HL-60/S4 treated with phorbol 12-myristate 13-acetate at 8.2 ng/mL for 4 days and 3 days (cell line): ENCODE results near the gene MIF.

Experiments
- in situ Hi-C: fragments of 300-500 bp; cut with MboI; formaldehyde crosslinking; loops from 2 replicates; pipeline ENCODE4 v1.15.0; 2022; ENCODE audit warnings: low sequenced_read_pairs

The MIF gene

DNA sequence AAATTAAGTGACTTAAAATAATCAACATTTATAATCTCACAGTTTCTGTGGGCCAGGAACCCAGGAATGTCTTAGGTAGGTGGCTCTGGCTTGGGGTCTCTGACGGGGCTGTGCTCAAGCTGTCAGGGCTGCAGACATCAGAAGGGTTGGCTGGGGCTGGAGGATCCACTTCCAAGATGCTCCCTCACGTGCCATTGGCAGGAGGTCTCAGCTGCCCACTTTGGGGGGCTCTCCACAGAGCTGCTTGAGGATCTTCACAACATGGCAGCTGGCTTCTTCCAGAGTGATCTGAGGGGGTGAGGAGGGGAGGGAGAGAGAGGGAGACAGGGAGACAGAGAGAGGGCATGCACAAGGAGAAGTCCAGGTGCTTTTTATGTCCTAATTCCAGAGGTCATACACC is 18.4 kb upstream of the MIF start:
- in situ Hi-C loops, result no loop called here

DNA sequence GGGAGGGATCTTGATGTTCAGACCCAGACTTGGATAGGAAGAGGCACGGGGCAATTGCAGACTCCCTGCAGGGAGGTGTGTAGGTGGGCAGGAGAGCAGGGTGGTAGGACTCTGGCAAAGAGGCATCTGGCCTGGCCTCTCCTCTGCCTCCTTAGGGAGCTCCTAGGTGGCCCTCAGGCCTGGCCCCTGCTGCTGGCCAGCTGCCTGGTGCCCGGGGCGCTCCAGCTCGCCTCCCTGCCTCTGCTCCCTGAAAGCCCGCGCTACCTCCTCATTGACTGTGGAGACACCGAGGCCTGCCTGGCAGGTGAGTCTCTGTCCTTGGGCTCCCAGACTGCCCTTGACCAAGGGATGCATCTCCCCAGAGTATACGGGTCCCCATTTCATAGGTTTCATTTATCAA is 16.6 kb upstream of the MIF start:
- in situ Hi-C loops, result no loop called here

DNA sequence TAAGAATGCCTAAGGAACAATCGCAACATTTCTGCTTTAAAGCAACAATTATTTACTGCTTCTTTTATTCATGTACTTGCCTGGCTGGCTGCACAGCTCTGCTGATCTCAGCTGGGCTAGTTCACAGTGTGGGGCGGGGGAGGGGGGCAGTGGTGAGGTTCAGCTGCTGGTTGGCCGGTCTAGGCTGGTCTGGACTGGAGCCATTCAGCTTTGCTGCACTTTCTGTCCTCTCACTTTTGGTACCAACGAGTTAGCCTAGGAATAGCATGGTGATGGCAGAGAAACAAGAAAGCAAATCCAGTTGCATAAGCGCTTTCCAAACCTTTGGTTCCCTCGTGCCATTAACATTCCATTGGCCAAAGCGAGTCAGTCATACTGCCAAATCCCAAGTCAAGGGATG is 16.0 kb upstream of the MIF start:
- in situ Hi-C loops, result no loop called here

DNA sequence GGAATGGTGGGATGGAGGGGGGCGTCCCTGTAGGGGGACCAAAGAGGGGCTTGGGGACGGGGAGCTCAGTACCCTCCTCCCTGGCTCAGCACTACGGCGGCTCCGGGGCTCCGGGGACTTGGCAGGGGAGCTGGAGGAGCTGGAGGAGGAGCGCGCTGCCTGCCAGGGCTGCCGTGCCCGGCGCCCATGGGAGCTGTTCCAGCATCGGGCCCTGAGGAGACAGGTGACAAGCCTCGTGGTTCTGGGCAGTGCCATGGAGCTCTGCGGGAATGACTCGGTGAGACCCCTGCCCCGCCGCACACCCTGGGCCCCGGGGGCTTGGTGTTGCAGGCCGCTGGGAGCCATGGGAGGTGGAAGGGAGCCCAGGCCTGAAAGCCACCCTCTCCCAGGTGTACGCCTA is 11.8 kb upstream of the MIF start:
- in situ Hi-C loops, result no loop called here

DNA sequence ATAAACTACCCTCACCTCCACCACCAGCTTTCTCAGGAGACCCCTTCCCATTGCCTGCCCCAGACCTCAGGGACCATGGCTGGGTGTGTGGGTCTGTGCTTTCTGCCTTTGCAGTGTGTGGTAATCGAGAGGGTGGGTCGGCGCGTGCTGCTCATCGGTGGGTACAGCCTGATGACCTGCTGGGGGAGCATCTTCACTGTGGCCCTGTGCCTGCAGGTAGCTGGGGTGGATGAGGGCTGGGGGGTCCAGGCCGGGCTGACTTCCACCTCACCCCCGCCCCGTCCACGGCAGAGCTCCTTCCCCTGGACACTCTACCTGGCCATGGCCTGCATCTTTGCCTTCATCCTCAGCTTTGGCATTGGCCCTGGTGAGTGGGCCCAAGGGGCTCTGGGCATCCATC is 10.5 kb upstream of the MIF start:
- in situ Hi-C loops, result no loop called here

DNA sequence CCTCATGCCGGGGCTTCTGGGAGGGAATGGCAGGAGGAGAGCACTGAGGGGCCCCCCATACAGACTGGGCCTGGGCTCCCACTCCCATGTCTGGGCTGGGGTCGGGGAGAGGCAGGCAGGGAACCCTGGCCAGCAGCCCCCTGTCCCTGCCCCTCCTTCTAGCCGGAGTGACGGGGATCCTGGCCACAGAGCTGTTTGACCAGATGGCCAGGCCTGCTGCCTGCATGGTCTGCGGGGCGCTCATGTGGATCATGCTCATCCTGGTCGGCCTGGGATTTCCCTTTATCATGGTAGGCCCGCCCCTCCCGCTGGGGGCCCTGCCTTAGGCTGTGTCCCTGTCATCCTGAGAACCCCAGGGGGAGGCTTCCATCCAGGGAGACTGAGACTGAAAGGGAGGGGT is 10.0 kb upstream of the MIF start:
- in situ Hi-C loops, result no loop called here

DNA sequence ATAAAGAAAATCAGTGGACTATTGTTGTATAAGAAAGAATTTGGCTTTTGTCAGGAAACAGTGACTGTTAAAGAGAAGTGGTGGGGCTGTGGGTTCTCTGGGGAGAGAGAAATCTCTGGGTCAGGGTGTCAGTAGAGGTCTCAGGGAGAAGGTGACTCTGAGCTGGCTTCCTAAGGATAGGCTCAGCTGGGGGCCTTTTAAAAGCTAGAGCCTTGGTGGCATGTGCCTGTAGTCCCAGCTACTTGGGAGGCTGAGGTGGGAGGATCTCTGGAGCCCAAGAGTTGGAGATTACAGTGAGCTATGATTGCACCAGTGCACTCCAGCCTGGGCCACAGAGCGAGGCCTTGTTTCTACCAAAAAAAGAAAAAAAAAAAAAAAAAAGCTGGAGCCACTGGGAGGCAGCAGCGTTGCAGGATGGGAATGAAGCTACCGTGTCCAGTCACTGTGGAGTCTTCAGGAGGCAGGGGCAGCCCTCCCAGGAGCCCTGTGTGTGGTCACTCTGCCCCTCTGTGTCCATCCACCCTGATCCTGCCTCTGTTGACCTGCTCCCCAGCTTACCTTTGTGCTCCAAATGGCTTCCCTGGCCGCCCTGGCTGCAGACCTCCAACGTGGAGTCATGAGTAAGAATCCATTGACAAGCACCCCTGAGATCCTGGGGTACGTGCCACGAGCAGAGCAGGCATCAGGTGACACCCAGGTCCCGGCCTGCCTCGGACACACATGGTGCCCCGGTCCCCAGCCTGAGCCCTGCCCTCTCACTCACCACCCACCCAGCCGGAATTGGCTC is 5.4 kb upstream of the MIF start:
- in situ Hi-C loops, result no loop called here

DNA sequence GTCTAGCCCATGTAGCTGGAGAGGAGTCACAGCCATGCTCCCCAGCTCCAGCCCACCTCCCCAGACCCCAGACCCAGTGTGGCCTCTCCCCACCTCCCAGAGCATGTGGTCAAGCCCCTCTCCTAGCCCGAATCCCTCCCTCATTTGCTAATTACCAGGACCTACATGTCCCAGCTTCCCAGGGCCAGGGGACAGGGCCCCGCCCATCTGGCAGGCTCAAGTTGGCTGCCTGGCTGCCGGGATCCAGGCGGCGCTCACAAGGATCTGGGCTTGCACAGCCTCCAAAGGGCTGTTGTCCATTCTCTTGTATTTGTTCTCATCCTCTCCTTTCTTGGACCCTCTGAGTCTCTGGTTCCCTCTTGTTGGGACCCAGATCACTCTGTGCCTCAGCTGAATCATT is 4.6 kb upstream of the MIF start:
- in situ Hi-C loops, result no loop called here

DNA sequence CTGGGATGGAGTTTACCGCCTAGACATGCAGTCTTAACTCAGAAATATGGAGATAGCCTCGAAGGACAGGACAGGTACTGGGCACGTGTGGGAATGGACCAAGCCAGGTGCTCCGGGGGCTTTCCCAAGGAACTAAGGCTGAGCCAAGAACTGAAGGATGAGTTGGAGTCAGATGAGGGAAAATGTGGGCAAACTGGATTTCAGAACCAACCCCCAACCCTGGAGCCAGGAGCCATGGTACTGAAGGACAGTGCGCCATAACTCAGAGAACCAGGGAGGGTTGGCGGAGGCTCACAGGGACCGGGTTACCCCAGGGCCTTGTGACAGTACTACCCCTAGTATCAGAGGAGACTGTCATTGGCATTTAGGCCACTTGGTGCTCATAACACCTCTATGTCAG is 2.5 kb upstream of the MIF start:
- in situ Hi-C loops, result no loop called here

DNA sequence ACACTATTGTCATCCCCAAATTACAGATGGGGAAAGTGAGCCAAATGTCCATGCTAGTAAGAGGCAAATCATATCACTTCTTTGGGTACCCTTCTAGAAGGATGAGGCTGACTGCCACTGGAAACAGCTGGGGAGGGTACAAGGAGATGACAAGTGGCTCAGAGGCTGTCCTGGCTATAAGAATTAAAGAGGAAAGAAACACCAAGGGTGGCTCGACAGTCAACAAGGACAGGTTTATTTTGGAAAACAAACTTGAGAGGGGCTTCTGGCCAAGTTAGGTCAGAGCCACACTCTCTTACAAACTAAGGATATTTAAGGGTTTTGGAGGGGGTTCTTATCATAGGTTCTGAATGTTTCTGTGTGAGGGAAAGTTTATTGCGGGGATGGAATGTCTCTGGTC is 2.1 kb upstream of the MIF start:
- in situ Hi-C loops, result no loop called here

DNA sequence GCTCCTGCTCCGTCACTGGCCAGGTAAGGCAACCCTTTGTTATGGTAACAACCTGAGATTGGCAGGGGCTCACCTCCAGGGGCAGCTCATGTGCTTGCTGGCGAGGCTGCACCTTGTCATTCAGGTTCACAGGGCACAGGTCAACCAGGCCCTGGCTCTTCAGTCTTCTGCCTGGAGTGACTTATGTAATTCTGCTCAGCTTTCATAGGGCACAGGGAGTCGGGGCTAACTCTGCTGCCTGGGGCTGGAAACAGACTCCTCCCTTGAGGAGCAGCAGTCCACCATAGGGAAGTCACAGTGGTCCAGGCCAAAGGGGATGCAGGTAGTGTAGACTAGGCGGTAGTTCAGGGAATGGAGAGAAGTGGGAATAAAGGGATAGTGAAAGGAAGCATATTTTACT is 1.5 kb upstream of the MIF start:
- in situ Hi-C loops, result no loop called here

DNA sequence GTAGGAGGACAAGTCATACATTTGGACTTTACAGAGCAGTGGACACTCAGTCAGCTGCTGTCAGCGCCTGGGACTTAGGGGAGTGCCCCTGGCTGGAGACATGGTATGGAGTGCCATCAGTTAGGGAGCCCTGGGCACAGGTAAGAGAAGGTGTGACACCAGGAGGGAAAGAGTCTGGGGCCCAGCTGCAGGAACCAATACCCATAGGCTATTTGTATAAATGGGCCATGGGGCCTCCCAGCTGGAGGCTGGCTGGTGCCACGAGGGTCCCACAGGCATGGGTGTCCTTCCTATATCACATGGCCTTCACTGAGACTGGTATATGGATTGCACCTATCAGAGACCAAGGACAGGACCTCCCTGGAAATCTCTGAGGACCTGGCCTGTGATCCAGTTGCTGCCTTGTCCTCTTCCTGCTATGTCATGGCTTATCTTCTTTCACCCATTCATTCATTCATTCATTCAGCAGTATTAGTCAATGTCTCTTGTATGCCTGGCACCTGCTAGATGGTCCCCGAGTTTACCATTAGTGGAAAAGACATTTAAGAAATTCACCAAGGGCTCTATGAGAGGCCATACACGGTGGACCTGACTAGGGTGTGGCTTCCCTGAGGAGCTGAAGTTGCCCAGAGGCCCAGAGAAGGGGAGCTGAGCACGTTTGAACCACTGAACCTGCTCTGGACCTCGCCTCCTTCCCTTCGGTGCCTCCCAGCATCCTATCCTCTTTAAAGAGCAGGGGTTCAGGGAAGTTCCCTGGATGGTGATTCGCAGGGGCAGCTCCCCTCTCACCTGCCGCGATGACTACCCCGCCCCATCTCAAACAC is 850 bp upstream of the MIF start:
- in situ Hi-C loops, result no loop called here

DNA sequence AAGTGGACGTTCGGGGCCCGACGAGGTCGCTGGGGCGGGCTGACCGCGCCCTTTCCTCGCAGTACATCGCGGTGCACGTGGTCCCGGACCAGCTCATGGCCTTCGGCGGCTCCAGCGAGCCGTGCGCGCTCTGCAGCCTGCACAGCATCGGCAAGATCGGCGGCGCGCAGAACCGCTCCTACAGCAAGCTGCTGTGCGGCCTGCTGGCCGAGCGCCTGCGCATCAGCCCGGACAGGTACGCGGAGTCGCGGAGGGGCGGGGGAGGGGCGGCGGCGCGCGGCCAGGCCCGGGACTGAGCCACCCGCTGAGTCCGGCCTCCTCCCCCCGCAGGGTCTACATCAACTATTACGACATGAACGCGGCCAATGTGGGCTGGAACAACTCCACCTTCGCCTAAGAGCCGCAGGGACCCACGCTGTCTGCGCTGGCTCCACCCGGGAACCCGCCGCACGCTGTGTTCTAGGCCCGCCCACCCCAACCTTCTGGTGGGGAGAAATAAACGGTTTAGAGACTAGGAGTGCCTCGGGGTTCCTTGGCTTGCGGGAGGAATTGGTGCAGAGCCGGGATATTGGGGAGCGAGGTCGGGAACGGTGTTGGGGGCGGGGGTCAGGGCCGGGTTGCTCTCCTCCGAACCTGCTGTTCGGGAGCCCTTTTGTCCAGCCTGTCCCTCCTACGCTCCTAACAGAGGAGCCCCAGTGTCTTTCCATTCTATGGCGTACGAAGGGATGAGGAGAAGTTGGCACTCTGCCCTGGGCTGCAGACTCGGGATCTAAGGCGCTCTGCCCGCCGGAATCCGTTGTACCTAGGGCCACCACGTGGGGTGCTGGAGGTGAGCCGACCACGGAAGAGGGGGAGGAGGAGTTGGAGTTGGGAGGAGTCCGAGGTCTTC is 771 bp downstream of the MIF start:
- in situ Hi-C loops, result no loop called here

DNA sequence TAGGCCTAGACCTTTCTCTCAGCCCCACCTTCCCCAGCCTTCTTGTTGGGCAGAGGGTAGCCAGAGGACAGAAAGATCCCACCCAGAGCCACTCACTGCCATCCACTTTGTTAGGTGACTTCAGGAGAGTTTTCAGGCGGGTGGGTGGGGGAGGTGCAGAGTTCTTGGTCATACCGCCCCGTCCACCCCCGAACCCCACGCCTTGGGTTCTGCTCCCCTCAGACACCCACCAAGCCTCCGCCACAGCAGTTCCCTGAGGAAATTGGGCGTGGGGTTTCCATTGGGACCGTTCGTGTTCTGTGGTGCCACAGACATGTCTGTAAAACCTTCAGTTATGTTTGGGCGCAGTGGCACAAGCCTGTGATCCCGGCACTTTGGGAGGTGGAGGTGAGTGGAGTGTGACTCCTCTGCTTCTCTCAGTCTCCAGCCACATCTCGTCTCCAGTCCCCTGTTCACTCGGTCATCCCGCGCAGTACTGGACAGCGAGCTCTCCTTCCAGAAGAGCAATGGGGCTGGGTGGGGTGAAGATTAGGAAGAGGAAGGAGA is 1.5 kb downstream of the MIF start:
- in situ Hi-C loops, result no loop called here

DNA sequence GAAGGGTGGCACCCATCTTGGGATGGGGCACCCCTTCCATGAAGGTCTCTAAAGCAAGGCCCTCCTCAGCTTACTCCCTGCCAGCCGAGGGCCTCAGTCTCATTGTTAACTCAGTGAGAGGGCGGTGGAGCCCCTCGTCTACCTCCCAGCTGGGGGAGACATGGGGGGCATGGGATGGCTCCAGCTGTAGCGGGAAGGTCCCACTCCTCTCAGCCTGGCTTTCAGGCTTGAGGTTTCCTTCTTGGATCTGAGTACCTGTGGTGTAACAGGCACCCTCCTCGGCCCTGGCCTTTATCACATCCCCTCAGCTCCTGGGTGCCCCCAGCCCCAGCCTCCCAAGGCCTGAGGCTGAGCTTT is 2.0 kb downstream of the MIF start:
- in situ Hi-C loops, result no loop called here

DNA sequence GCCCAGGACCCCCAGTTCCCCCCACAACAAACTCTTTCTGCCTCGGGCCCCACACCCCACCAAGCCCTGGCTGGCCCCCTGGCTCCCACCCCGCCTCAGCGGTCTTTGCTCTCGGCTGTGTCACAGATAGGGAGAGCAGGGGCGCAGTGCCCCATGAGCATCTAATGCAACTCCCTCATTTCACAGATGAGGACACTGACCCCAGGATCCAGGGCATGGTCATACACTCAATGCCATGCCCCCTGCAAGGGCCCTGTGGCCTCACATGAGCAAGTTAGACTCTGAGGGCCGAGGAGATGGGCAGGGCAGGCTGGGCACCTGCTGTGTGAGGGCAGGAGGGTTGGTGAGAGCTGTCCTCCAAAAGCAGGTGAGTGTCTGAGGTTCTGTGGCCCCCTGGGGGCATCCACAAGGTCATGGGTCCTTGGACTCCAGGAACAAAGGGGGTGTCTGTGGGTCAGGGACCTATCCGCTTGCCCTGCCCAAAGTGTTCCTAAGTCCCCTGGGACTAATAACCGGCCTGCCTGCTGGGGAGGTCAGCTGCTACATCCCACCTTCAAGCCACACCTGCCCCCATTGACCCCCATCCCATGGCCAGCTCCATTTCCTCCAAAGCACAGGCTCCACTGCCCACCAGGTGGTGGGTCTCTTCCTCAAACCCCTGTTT is 2.5 kb downstream of the MIF start:
- in situ Hi-C loops, result no loop called here

DNA sequence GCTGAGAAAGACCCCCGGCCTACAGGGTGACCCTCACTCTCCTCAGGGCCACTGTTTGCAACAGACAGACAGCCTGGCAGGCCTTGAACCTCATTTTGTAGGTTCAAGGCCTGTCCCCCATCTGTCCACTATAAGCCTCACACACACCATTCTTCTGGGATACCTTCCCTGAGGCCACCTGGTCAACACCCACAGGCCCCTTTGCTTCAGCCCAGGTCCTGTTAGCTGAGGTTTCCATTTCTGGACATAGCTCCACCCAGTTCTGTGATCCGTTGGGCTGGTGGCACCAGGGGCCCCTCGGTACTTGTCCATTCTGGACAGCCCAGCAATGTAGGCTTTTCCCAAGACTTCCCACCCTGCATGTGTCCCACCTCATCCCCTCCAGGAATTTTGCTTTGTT is 3.1 kb downstream of the MIF start:
- in situ Hi-C loops, result no loop called here

DNA sequence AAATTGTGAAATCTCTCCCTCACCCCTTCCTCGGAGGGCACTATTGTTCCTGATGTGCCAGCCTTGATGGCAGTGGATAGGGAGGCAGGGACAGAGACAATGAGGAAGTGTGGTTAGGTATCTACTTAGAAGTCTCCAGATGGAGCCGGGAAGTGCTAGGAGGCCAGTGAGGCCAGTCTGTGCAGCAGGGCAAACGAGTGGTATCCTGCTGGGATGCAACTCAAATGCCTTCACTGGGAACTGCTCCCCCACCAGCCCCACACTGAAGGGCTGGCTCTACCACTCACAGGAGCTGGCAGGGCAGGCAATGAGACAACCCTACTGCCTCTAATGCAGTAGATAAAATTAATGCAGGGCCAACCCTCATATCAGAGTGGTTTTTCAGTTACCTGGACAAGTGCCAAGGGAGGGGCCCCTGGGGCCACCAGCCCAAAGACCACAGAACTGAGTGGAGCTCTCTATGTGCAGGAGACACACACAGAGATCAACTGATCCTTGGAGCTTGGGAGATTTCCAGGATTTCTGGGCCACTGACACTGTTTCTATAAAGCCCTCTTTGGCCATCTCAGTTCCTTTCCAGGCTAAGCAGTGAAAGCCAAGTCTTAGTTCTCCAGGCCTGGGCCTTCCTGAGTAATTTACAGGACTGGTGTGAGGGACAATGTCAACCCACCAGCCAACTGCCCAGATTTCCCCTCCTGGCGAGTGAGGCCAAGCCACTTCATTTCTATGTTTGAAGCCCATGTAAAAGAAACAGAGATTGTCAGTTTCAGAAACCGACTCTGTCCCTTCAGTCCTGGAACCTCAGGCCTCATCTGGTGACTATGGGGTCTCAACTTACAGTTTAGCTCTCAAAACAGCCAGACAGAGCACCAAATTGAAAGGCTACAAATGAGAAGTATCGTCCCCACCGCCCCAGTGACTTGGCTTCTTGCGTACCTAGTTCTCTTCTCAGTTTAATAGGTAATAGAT is 4.1 kb downstream of the MIF start:
- in situ Hi-C loops, result no loop called here

DNA sequence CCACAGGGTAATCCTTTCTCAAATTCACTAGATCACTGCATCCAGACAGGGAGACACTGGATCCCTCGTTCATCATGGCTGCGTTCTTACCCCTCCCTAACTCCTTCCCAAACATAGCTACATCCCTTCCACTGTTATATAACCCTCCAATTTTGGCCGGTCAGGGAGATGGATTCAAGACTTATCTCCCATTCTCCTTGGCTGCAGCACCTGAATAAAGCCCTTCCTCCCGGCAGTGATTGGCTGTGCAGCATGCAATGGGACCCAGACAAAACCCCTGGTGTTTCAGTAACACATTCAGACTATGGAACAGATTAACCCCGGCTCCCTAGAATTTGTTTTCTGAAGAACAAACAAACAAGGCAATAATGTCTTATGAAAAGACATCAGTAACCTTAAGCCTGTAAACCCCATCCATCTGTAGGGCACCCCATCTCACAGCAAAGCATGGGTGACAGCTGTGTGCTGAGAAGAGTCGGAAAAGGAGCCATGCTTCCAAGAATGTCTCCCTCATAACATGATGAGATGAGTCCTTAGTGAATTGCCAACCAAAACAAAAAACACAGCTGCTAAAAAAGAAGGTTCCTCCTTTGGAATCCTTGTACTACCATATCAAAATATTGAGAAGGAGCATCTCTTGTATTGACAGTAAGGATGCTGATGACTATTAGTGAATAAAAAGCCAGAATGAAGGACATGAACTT is 5.0 kb downstream of the MIF start:
- in situ Hi-C loops, result no loop called here
